ENCODE measurements around the gene HDLBP.

- TF ChIP-seq EZH2phosphoT487 (IDR thresholded peaks at IDR 0.05; ENCODE audit: low read depth): no peak
- no peak for TF ChIP-seq CTCF (IDR thresholded peaks at IDR 0.05; ENCODE audit: low read depth, low read length)
Measured at GRCh38 chr2:241254904-241255351, 60.5 kb downstream of the HDLBP start.

Measured in OCI-LY3 (cell line).